Ishikawa (cell line): ENCODE results near the gene RHOF.

Experiments
- CEBPB ChIP-seq: IDR thresholded peaks from 2 replicates; pipeline ENCODE4 v1.6.1; 2012
- EGR1 ChIP-seq: IDR thresholded peaks from 2 replicates; pipeline ENCODE4 v1.6.1; 2012
- EP300 ChIP-seq: IDR thresholded peaks from 2 replicates; pipeline ENCODE4 v1.6.1; 2012; ENCODE audit warnings: borderline replicate concordance
- FOXM1 ChIP-seq: IDR thresholded peaks from 2 replicates; pipeline ENCODE4 v1.6.1; 2012; ENCODE audit warnings: low read depth, borderline replicate concordance
- NFIC ChIP-seq: IDR thresholded peaks from 2 replicates; pipeline ENCODE4 v1.6.1; 2012
- RAD21 ChIP-seq: IDR thresholded peaks from 2 replicates; pipeline ENCODE4 v1.6.1; 2012; ENCODE audit warnings: low read depth
- REST ChIP-seq: IDR thresholded peaks from 2 replicates; pipeline ENCODE4 v1.6.1; 2012; ENCODE audit warnings: low read depth, mild to moderate bottlenecking
- TAF1 ChIP-seq: IDR thresholded peaks from 2 replicates; pipeline ENCODE4 v1.6.1; 2012; ENCODE audit warnings: low read depth, mild to moderate bottlenecking
- TCF12 ChIP-seq: IDR thresholded peaks from 2 replicates; pipeline ENCODE4 v1.6.1; 2012; ENCODE audit warnings: low read depth
- TEAD4 ChIP-seq: IDR thresholded peaks from 2 replicates; pipeline ENCODE4 v1.6.1; 2012
- YY1 ChIP-seq: IDR thresholded peaks from 2 replicates; pipeline ENCODE4 v1.6.1; 2012; ENCODE audit warnings: low read depth
- ZBTB7A ChIP-seq: IDR thresholded peaks from 2 replicates; pipeline ENCODE4 v1.6.1; 2012; ENCODE audit warnings: low read depth
- TF ChIP-seq, protein P1 (sequence below): IDR thresholded peaks from 2 replicates; pipeline ENCODE4 v1.6.1; 2012
- TF ChIP-seq, protein P2 (sequence below): IDR thresholded peaks from 2 replicates; pipeline ENCODE4 v1.6.1; 2012

Gene RHOF

DNA sequence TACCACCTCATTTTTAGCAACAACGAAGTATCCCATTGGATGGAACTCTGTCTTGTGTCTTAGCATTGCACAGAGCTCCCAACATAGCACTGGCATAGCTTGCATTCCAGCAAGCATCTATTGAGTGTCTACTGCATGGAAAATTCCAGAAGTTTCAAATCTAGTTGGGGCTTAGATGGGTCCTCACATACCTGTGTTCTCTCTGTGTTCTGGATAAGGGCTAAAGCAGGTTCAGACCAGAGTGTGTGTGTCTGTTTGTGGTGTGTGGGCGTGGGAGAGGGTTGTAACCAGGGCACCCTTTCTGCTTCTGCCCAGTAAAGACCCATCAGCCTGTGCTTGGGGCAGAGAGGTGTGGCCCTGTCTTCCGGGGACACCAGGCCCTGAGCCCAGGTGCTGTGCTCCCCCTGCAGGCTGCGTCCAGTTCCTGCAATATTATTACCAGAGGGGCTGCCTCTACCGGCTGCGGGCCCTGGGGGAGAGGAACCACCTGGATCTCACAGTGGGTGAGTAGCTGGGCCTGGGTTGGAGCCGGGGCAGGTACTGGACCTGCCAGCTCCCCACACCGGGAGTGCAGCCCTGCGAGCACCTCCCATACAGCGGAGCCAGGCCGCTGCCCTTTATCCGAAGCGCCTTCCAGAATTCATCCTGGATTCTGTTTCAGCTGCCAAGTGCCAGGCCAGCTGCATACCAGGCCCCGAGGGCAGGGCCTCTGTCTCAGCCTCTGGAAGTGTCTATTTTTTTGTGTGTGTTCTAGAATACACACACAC lies 20.3 kb downstream of the RHOF start:
- TF ChIP-seq TCF12: peak; percentile 60; the same call in 1 of the 2 replicates
- peak; percentile 96 for TF ChIP-seq RAD21
- TF ChIP-seq, protein P1, sequence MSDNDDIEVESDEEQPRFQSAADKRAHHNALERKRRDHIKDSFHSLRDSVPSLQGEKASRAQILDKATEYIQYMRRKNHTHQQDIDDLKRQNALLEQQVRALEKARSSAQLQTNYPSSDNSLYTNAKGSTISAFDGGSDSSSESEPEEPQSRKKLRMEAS: peak; percentile 32; the same call in 1 of the 2 replicates
- peak; percentile 72 for TF ChIP-seq TEAD4
- TF ChIP-seq EGR1: peak; percentile 71
- no peak for TF ChIP-seq NFIC
- no peak for TF ChIP-seq TAF1
- peak; percentile 64; the same call in 1 of the 2 replicates for TF ChIP-seq ZBTB7A

DNA sequence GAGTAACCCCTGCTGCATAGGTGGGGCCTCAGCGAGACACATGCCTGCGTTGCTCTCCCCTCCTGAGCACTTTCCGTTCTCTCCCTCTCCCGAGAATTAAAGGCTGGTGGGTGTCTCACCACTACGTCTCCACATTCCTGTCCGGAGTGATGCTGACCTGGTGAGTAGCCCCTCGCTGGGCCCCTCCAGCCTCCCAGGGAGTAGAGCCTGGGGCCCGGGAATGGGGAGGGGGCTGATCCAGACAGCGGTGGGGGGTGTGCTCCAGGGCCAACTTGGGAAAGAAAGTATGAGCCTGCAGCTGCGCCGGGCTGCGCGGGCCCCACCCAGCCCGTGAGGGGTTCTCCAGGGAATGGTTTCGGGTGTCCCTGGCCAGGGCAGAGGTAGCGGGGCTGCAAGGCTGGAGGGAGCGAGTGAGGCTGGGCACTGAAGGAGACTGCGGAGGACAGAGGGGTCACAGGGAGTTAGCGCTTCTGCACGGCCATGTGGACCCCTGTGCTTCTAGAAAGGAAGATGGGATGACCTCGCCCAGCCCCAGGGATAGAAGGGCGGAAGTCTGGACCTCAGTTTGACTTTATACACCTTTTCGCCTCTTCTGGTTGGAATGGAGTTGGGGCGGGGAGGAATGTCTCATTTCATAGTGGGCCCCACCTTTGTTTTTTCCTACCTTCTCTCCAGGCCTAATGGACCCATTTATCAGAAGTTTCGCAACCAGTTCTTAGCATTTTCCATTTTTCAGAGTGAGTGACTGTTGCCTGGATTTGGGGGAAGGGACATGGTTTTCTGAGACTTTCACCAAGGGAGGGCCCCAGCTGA lies 22.5 kb downstream of the RHOF start:
- TF ChIP-seq CEBPB (peak; percentile 67), REST (no peak)

- TF ChIP-seq YY1: no peak
- no peak for TF ChIP-seq REST
- TF ChIP-seq TAF1: no peak
- no peak for TF ChIP-seq FOXM1
- TF ChIP-seq NFIC: no peak
- no peak for TF ChIP-seq ZBTB7A
- TF ChIP-seq TEAD4: no peak
- TF ChIP-seq RAD21: no peak
- no peak for TF ChIP-seq CEBPB
- TF ChIP-seq, protein P2, sequence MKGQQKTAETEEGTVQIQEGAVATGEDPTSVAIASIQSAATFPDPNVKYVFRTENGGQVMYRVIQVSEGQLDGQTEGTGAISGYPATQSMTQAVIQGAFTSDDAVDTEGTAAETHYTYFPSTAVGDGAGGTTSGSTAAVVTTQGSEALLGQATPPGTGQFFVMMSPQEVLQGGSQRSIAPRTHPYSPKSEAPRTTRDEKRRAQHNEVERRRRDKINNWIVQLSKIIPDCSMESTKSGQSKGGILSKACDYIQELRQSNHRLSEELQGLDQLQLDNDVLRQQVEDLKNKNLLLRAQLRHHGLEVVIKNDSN: no peak
- TF ChIP-seq, protein P1: no peak
- no peak for TF ChIP-seq EGR1
- no peak for TF ChIP-seq TCF12
Measured at GRCh38 chr12:121770388-121770787, 23.1 kb downstream of the RHOF start.

GRCh38 chr12:121769831-121770301 lies 23.6 kb downstream of the RHOF start:
- TF ChIP-seq FOXM1 (no peak), EGR1 (no peak), CEBPB (no peak), TAF1 (no peak), ZBTB7A (no peak), REST (no peak), TEAD4 (no peak), YY1 (no peak), EP300 (no peak), TCF12 (no peak), NFIC (no peak), RAD21 (no peak)
- TF ChIP-seq, protein P1: no peak
